CD14-positive monocyte (primary cell): ENCODE results near the gene CACNA2D2. TPM values are rescaled to one million over a fixed set of nuclear protein-coding genes. Genes with fewer than 3 reads are reported as not detected.

Source experiments
- DNase-seq, 3 donors: peaks; one replicate each; pipeline ENCODE4 v3.0.0-alpha.2; 2011 to 2022
- H2AFZ ChIP-seq: 2 replicates; pipeline ENCODE4 v1.6.0; 2012; ENCODE audit warnings: mild to moderate bottlenecking, low read depth, low read length, inconsistent platforms; ENCODE audit not compliant: insufficient read depth, poor library complexity, severe bottlenecking
- H3K27ac ChIP-seq, 2 donors: 1 replicate in 1 of 2; 2 replicates in 1 of 2; pipeline ENCODE4 v1.5.1; 2012 to 2013; ENCODE audit warnings: low read length in 2 of 2, control low read depth in 1 of 2, inconsistent platforms in 1 of 2, low read depth in 1 of 2, mild to moderate bottlenecking in 1 of 2
- H3K27me3 ChIP-seq, 2 donors: one replicate each; pipeline versions ENCODE4 v1.6.0 to v1.6.1; 2011 to 2013; ENCODE audit warnings: low read length in 2 of 2; ENCODE audit not compliant: control insufficient read depth in 2 of 2, insufficient read depth in 2 of 2
- H3K36me3 ChIP-seq, 2 donors: replicated peaks in 1 of 2; 1 replicate in 1 of 2; 2 replicates in 1 of 2; pipeline versions ENCODE4 v1.5.1 to v1.6.1; 2012 to 2013; ENCODE audit warnings: low read length in 2 of 2, control low read depth in 1 of 2, inconsistent platforms in 1 of 2, mild to moderate bottlenecking in 1 of 2; ENCODE audit not compliant: insufficient read depth in 2 of 2, control insufficient read depth in 1 of 2
- H3K4me1 ChIP-seq, 2 donors: 1 replicate in 1 of 2; 2 replicates in 1 of 2; pipeline versions ENCODE4 v1.5.1 to v1.6.1; 2012 to 2013; ENCODE audit warnings: low read length in 2 of 2, control low read depth in 1 of 2, inconsistent platforms in 1 of 2, mild to moderate bottlenecking in 1 of 2, moderate library complexity in 1 of 2; ENCODE audit not compliant: insufficient read depth in 2 of 2, control insufficient read depth in 1 of 2
- H3K4me2 ChIP-seq: replicated peaks from 2 replicates; pipeline ENCODE3; 2012; ENCODE audit warnings: low read length, moderate library complexity, mild to moderate bottlenecking; ENCODE audit not compliant: poor library complexity, severe bottlenecking; ENCODE audit errors: extremely low read depth
- H3K4me3 ChIP-seq, 3 experiments: fragments of 200-600 bp in 1 of 3; sonication (generic) in 1 of 3; replicated peaks in 1 of 3; 1 replicate in 2 of 3; 2 replicates in 1 of 3; pipeline ENCODE4 v1.5.1; 2011 to 2013; ENCODE audit warnings: low read length in 3 of 3, mild to moderate bottlenecking in 3 of 3, control low read depth in 2 of 3, low read depth in 2 of 3, inconsistent platforms in 1 of 3, moderate library complexity in 1 of 3
- H3K79me2 ChIP-seq: 2 replicates; pipeline ENCODE4 v1.6.0; 2012; ENCODE audit warnings: mild to moderate bottlenecking, control low read depth, inconsistent platforms, low read length, moderate library complexity; ENCODE audit not compliant: insufficient read depth
- H3K9ac ChIP-seq: 2 replicates; pipeline ENCODE4 v1.6.0; 2017; ENCODE audit warnings: low read length, mild to moderate bottlenecking; ENCODE audit not compliant: insufficient read depth, poor library complexity, severe bottlenecking
- H3K9me3 ChIP-seq, 2 donors: replicated peaks in 1 of 2; 1 replicate in 1 of 2; 2 replicates in 1 of 2; pipeline versions ENCODE4 v1.5.1 to v1.6.1; 2012 to 2013; ENCODE audit warnings: low read length in 2 of 2, control low read depth in 1 of 2; ENCODE audit not compliant: control insufficient read depth in 1 of 2, insufficient read depth in 1 of 2
- H4K20me1 ChIP-seq: 2 replicates; pipeline ENCODE4 v1.6.0; 2012; ENCODE audit warnings: mild to moderate bottlenecking, low read length, control low read depth, moderate library complexity; ENCODE audit not compliant: insufficient read depth
- H3K27ac Mint-ChIP-seq, 7 donors: one replicate each; pipeline ENCODE4 v1.8.0; 2020; ENCODE audit warnings: mild to moderate bottlenecking in 7 of 7, mixed read lengths in 7 of 7, moderate library complexity in 6 of 7, inconsistent platforms in 2 of 7
- H3K27me3 Mint-ChIP-seq, 3 donors: one replicate each; pipeline ENCODE4 v1.8.0; 2021 to 2022; ENCODE audit warnings: low read depth in 3 of 3, mild to moderate bottlenecking in 3 of 3, mixed read lengths in 3 of 3, moderate library complexity in 3 of 3, inconsistent platforms in 1 of 3
- H3K36me3 Mint-ChIP-seq, 2 donors: one replicate each; pipeline ENCODE4 v1.8.0; 2020; ENCODE audit warnings: mixed read lengths in 2 of 2, inconsistent platforms in 1 of 2, mild to moderate bottlenecking in 1 of 2
- H3K4me1 Mint-ChIP-seq: one replicate; pipeline ENCODE4 v1.8.0; 2020; ENCODE audit warnings: mild to moderate bottlenecking, mixed read lengths
- H3K4me3 Mint-ChIP-seq, 2 donors: one replicate each; pipeline ENCODE4 v1.8.0; 2020; ENCODE audit warnings: mild to moderate bottlenecking in 2 of 2, mixed read lengths in 2 of 2, moderate library complexity in 1 of 2
- H3K9me3 Mint-ChIP-seq, 7 donors: one replicate each; pipeline ENCODE4 v1.8.0; 2020 to 2022; ENCODE audit warnings: mixed read lengths in 7 of 7, mild to moderate bottlenecking in 6 of 7, moderate library complexity in 6 of 7, inconsistent platforms in 2 of 7
- CTCF ChIP-seq: fragments of 200-600 bp; IDR thresholded peaks from one replicate; pipeline ENCODE4 v1.8.0; 2022; ENCODE audit warnings: antibody characterized with exemption, mild to moderate bottlenecking
- WGBS: methylation state at CpG from one replicate; pipeline ENCODE4 v1.1.5; 2013; ENCODE audit warnings: missing lambda C conversion rate; ENCODE audit not compliant: insufficient coverage; 5-methylcytosine and 5-hydroxymethylcytosine counted together
- intact Hi-C, 2 donors: fragments of 100-400 bp; cut with micrococcal nuclease; formaldehyde crosslinking; loops; one replicate each; pipeline versions ENCODE4 v1.15.0 to v1.15.1; 2023
- polyA plus RNA-seq, 3 donors: library from polyadenylated mRNA; depleted of rRNA in 1 of 3; unstranded in 2 of 3; stranded (reverse) in 1 of 3; fragments of 300-500 nt in 2 of 3; fragments of >200 nt in 1 of 3; fragmentation: Illumina TruSeq in 2 of 3; gene quantifications; 1 replicate in 2 of 3; 2 replicates in 1 of 3; pipeline ENCODE4 v1.2.3, GENCODE V29; 2012 to 2021

CACNA2D2 gene
- polyA plus RNA-seq, 3 donors: 0.09 to 0.16 TPM; not detected in 1

- Histone ChIP-seq H3K4me3 (no peak overlapping the region), H3K4me1 (peaks cover 48% of the 10 kb centered on the region in 2 donors), H4K20me1 (peaks cover 78% of the 10 kb centered on the region), H3K9me3 (no peaks in the 10 kb centered on the region), H3K27ac (peak overlapping the region; percentile 39 to 84), H3K36me3 (peaks cover 42 to 68% of the 10 kb centered on the region in 2 donors), H3K4me2 (no peak overlapping the region), H3K9ac (no peak overlapping the region), H2AFZ (no peak overlapping the region), H3K79me2 (peaks cover 93% of the 10 kb centered on the region), H3K27me3 (no peaks in the 10 kb centered on the region)
- TF ChIP-seq CTCF: no peak
- peak overlapping the region; percentile 26 to 86 (median 80) for H3K27ac Mint-ChIP-seq
- peaks cover 41% of the 10 kb centered on the region for H3K4me1 Mint-ChIP-seq
- 84% methylated on average over 4 of the region's 5 CpGs for WGBS
- no peaks in the 10 kb centered on the region for H3K9me3 Mint-ChIP-seq
- H3K27me3 Mint-ChIP-seq: peaks cover 0 to under 1% (median 0%) of the 10 kb centered on the region in 3 donors
- H3K4me3 Mint-ChIP-seq: no peak overlapping the region
- peaks cover 50 to 73% of the 10 kb centered on the region in 2 donors for H3K36me3 Mint-ChIP-seq
- intact Hi-C loops: loop anchor here (5.0 kb wide), 1 partner anchor 37 kb away; the partner anchor contains the start of genes HYAL3 (in 2 of the 2) and NAA80 (in 2 of the 2)
- no peak for DNase-seq
Observed at GRCh38 chr3:50334339-50335075, 168.9 kb downstream of the CACNA2D2 start.

GRCh38 chr3:50333744-50334328, 169.6 kb downstream of the CACNA2D2 start:
- no peaks in the 10 kb centered on the region for H3K27me3 ChIP-seq
- Mint-ChIP-seq H3K4me1 (peaks cover 36% of the 10 kb centered on the region), H3K4me3 (no peak overlapping the region), H3K9me3 (no peaks in the 10 kb centered on the region), H3K27me3 (peaks cover 0 to 1% (median 0%) of the 10 kb centered on the region in 3 donors), H3K27ac (peak overlapping the region in 6 of 7 donors; percentile 26 to 86 (median 65)), H3K36me3 (peaks cover 50 to 77% of the 10 kb centered on the region in 2 donors)
- H3K27ac ChIP-seq: peak overlapping the region; percentile 39 to 84
- peaks cover 83% of the 10 kb centered on the region for H4K20me1 ChIP-seq
- WGBS: 80% methylated on average over 6 of the region's 12 CpGs
- H2AFZ ChIP-seq: no peak overlapping the region
- no peak overlapping the region for H3K9ac ChIP-seq
- intact Hi-C loops: no loop called here
- H3K79me2 ChIP-seq: peaks cover 86% of the 10 kb centered on the region
- DNase-seq: peak in 1 of 3 donors; percentile 82
- H3K4me3 ChIP-seq: no peak overlapping the region
- peaks cover 45 to 46% of the 10 kb centered on the region in 2 donors for H3K4me1 ChIP-seq
- H3K4me2 ChIP-seq: no peak overlapping the region
- H3K9me3 ChIP-seq: no peaks in the 10 kb centered on the region
- no peak for TF ChIP-seq CTCF
- H3K36me3 ChIP-seq: peaks cover 45 to 72% of the 10 kb centered on the region in 2 donors
